ENCODE results near the gene R3HCC1L. TPM values are rescaled to one million over a fixed set of nuclear protein-coding genes. Genes with fewer than 3 reads are reported as not detected.

R3HCC1L gene
- total RNA-seq, 1 experiment from 2014 or later, result 15.9 TPM

DNA sequence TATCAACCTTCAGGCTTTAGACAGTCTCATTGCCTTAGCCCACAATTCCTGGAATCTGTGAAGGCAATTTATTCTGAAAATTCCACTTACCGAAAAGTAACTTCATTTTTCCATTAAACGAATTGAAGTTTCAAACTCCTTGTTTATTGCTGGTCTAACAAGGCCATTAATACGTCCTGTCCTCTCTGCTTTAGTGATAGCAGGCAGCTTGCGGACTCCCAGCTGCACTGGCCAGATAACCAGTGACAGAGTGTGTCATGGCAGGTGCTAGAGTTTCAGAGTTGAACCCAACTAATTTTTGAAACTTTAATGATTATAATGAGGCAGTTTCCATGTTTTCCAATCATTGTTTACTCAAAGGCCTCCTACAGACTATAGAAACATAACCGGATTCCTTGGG is 102.4 kb downstream of the R3HCC1L start:
- intact Hi-C loops (cut with micrococcal nuclease; ENCODE audit: unreplicated experiment), result no loop called here
- no TSS peak for BruUV-seq (replicated peaks)
- H3K36me3 ChIP-seq (ENCODE audit: control insufficient read depth, insufficient read depth, low read length), result peaks cover 12% of the 10 kb centered on the region
- TF ChIP-seq TCF7L2 (IDR thresholded peaks at IDR 0.05; ENCODE audit: low read depth, low read length) (no peak), SIN3A (IDR thresholded peaks at IDR 0.05; ENCODE audit: borderline replicate concordance, insufficient read depth, low read depth, low read length) (no peak), POLR2AphosphoS5 (IDR thresholded peaks at IDR 0.05; ENCODE audit: low read depth, low read length) (no peak)
- TF ChIP-seq, protein P1, sequence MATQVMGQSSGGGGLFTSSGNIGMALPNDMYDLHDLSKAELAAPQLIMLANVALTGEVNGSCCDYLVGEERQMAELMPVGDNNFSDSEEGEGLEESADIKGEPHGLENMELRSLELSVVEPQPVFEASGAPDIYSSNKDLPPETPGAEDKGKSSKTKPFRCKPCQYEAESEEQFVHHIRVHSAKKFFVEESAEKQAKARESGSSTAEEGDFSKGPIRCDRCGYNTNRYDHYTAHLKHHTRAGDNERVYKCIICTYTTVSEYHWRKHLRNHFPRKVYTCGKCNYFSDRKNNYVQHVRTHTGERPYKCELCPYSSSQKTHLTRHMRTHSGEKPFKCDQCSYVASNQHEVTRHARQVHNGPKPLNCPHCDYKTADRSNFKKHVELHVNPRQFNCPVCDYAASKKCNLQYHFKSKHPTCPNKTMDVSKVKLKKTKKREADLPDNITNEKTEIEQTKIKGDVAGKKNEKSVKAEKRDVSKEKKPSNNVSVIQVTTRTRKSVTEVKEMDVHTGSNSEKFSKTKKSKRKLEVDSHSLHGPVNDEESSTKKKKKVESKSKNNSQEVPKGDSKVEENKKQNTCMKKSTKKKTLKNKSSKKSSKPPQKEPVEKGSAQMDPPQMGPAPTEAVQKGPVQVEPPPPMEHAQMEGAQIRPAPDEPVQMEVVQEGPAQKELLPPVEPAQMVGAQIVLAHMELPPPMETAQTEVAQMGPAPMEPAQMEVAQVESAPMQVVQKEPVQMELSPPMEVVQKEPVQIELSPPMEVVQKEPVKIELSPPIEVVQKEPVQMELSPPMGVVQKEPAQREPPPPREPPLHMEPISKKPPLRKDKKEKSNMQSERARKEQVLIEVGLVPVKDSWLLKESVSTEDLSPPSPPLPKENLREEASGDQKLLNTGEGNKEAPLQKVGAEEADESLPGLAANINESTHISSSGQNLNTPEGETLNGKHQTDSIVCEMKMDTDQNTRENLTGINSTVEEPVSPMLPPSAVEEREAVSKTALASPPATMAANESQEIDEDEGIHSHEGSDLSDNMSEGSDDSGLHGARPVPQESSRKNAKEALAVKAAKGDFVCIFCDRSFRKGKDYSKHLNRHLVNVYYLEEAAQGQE (IDR thresholded peaks at IDR 0.05; ENCODE audit: insufficient read depth in 1 of 2, low read depth in 2 of 2, low read length in 1 of 2), result no peak
- TF ChIP-seq, protein P2, sequence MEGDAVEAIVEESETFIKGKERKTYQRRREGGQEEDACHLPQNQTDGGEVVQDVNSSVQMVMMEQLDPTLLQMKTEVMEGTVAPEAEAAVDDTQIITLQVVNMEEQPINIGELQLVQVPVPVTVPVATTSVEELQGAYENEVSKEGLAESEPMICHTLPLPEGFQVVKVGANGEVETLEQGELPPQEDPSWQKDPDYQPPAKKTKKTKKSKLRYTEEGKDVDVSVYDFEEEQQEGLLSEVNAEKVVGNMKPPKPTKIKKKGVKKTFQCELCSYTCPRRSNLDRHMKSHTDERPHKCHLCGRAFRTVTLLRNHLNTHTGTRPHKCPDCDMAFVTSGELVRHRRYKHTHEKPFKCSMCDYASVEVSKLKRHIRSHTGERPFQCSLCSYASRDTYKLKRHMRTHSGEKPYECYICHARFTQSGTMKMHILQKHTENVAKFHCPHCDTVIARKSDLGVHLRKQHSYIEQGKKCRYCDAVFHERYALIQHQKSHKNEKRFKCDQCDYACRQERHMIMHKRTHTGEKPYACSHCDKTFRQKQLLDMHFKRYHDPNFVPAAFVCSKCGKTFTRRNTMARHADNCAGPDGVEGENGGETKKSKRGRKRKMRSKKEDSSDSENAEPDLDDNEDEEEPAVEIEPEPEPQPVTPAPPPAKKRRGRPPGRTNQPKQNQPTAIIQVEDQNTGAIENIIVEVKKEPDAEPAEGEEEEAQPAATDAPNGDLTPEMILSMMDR (IDR thresholded peaks at IDR 0.05), result no peak
- H3K27me3 ChIP-seq (ENCODE audit: control insufficient read depth, insufficient read depth, low read length), result no peaks in the 10 kb centered on the region
- in situ Hi-C loops (cut with HindIII; ENCODE audit: low pct_unique_long_range_greater_than_20kb, low sequenced_read_pairs), result no loop called here
- POLR2A ChIA-PET, result no interaction called here
- no peak overlapping the region for H3K4me3 ChIP-seq (ENCODE audit: low read depth in 2 of 2, low read length in 2 of 2)
- no peaks in the 10 kb centered on the region for H3K9me3 ChIP-seq (ENCODE audit: control insufficient read depth, insufficient read depth, low read depth, low read length)
- CTCF ChIA-PET, result no interaction called here
- H3K4me1 ChIP-seq (ENCODE audit: control insufficient read depth, insufficient read depth, low read length), result no peaks in the 10 kb centered on the region
- no peak for DNase-seq (ENCODE audit: low read depth, low spot score)
- H3K27ac ChIP-seq (ENCODE audit: low read length), result no peak overlapping the region
- no peak for ATAC-seq

DNA sequence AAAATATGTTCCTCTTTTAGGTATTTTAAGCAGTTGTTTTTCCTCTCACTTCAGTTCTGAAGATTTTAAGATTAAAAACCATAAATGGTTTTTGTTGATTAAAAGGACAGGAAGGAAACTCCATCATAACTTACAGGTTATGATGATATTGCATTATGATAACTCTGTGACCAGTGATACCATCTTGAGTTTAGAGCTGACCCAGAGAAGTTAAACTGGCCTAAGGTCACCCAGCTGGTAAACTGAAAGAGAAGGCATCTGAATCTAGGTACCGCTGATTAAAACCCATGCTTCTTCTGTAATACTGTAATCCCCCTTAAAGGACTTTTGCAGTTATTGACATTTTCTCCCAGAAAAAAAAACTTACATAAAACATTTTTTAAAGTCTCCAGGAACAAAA is 103.9 kb downstream of the R3HCC1L start:
- H3K9me3 ChIP-seq (ENCODE audit: control insufficient read depth, insufficient read depth, low read depth, low read length), result no peaks in the 10 kb centered on the region
- H3K4me3 ChIP-seq (ENCODE audit: low read depth in 2 of 2, low read length in 2 of 2), result no peak overlapping the region

More for the DNA sequence above, 103.9 kb downstream of the R3HCC1L start:
- in situ Hi-C loops (cut with HindIII; ENCODE audit: low pct_unique_long_range_greater_than_20kb, low sequenced_read_pairs), result no loop called here
- Histone ChIP-seq H3K4me1 (ENCODE audit: control insufficient read depth, insufficient read depth, low read length) (no peaks in the 10 kb centered on the region), H3K27ac (ENCODE audit: low read length) (no peak overlapping the region), H3K27me3 (ENCODE audit: control insufficient read depth, insufficient read depth, low read length) (no peaks in the 10 kb centered on the region), H3K36me3 (ENCODE audit: control insufficient read depth, insufficient read depth, low read length) (peaks cover 13% of the 10 kb centered on the region)
- BruUV-seq (replicated peaks), result no TSS peak
- ChIA-PET CTCF (no interaction called here), POLR2A (no interaction called here)
- no peak for ATAC-seq
- no peak for DNase-seq (ENCODE audit: low read depth, low spot score)
- intact Hi-C loops (cut with micrococcal nuclease; ENCODE audit: unreplicated experiment), result no loop called here
- TF ChIP-seq SIN3A (IDR thresholded peaks at IDR 0.05; ENCODE audit: borderline replicate concordance, insufficient read depth, low read depth, low read length) (no peak), POLR2AphosphoS5 (IDR thresholded peaks at IDR 0.05; ENCODE audit: low read depth, low read length) (no peak), TCF7L2 (IDR thresholded peaks at IDR 0.05; ENCODE audit: low read depth, low read length) (no peak)
- TF ChIP-seq, protein P1 (IDR thresholded peaks at IDR 0.05; ENCODE audit: insufficient read depth in 1 of 2, low read depth in 2 of 2, low read length in 1 of 2), result no peak
- TF ChIP-seq, protein P2 (IDR thresholded peaks at IDR 0.05), result no peak

Measured in Panc1 (cell line).